NCI-H2107 treated with DMSO at 0.1 percent for 48 hours (cell line): ENCODE data around the gene XRCC4.
"Not testable (repeated sequence)": the region's sequence is repeated elsewhere in the genome, so short reads cannot be mapped to it uniquely, and the experiment has no call there.

ENCODE experiments used
- DNase-seq: peaks from one replicate; lab custom pipeline; 2025; ENCODE audit not compliant: unreplicated experiment; lab: John Stamatoyannopoulos, UW

XRCC4 gene

GRCh38 chr5:83107692-83108420 is 30.5 kb downstream of the XRCC4 start:
- no peak for DNase-seq

- no peak for DNase-seq
Observed at GRCh38 chr5:83109380-83109779, 32.0 kb downstream of the XRCC4 start.

GRCh38 chr5:83115816-83116215 is 38.5 kb downstream of the XRCC4 start:
- no peak for DNase-seq

- DNase-seq = no peak
Observed at GRCh38 chr5:83118471-83118870, 41.1 kb downstream of the XRCC4 start.

- no peak for DNase-seq
Observed at GRCh38 chr5:83118976-83119375, 41.6 kb downstream of the XRCC4 start.

GRCh38 chr5:83124593-83124992 is 47.2 kb downstream of the XRCC4 start:
- no peak for DNase-seq

- DNase-seq = no peak
Observed at GRCh38 chr5:83125560-83125959, 48.2 kb downstream of the XRCC4 start.

- no peak for DNase-seq
Observed at GRCh38 chr5:83126501-83126900, 49.2 kb downstream of the XRCC4 start.

GRCh38 chr5:83133797-83134196 is 56.5 kb downstream of the XRCC4 start:
- DNase-seq = no peak

GRCh38 chr5:83142526-83142925 is 65.2 kb downstream of the XRCC4 start:
- no peak for DNase-seq

- DNase-seq = no peak
Observed at GRCh38 chr5:83145241-83145640, 67.9 kb downstream of the XRCC4 start.

- DNase-seq = no peak
Observed at GRCh38 chr5:83145882-83146331, 68.6 kb downstream of the XRCC4 start.

- no peak for DNase-seq
Observed at GRCh38 chr5:83146441-83146840, 69.1 kb downstream of the XRCC4 start.

- no peak for DNase-seq
Observed at GRCh38 chr5:83147593-83147992, 70.2 kb downstream of the XRCC4 start.

GRCh38 chr5:83148370-83148769 is 71.0 kb downstream of the XRCC4 start:
- DNase-seq = no peak

GRCh38 chr5:83149671-83150070 is 72.3 kb downstream of the XRCC4 start:
- DNase-seq = no peak

GRCh38 chr5:83151821-83152220 is 74.5 kb downstream of the XRCC4 start:
- DNase-seq = no peak

GRCh38 chr5:83152996-83153395 is 75.6 kb downstream of the XRCC4 start:
- DNase-seq = not testable (repeated sequence)

- DNase-seq = no peak
Observed at GRCh38 chr5:83156001-83156400, 78.7 kb downstream of the XRCC4 start.

GRCh38 chr5:83157163-83157562 is 79.8 kb downstream of the XRCC4 start:
- DNase-seq = no peak

GRCh38 chr5:83162601-83163000 is 85.3 kb downstream of the XRCC4 start:
- no peak for DNase-seq

- no peak for DNase-seq
Observed at GRCh38 chr5:83167538-83167937, 90.2 kb downstream of the XRCC4 start.
